GM23338 (cell line): ENCODE results near the gene KCNK15. TPM values are rescaled to one million over a fixed set of nuclear protein-coding genes. Genes with fewer than 3 reads are reported as not detected.

Experiments used
- EZH2 ChIP-seq: fragments of 200-600 bp; sonication (generic); IDR thresholded peaks from one replicate; pipeline ENCODE4 v1.8.0; 2017; ENCODE audit warnings: antibody characterized with exemption, mild to moderate bottlenecking, low read depth; ENCODE audit not compliant: unreplicated experiment
- EZH2phosphoT487 ChIP-seq: fragments of 200-600 bp; sonication (generic); IDR thresholded peaks from one replicate; pipeline ENCODE4 v1.8.1; 2018; ENCODE audit warnings: antibody characterized with exemption; ENCODE audit not compliant: unreplicated experiment
- NANOG ChIP-seq: IDR thresholded peaks from 2 replicates; pipeline ENCODE4 v1.6.1; 2016; ENCODE audit warnings: antibody characterized with exemption, borderline replicate concordance
- polyA plus RNA-seq: library from polyadenylated mRNA; unstranded; fragments of >200 nt; fragmentation: Nextera tagmentation; extraction: Ambion mirVana; gene quantifications from 2 replicates; pipeline ENCODE4 v1.2.1, GENCODE V29; 2016
- total RNA-seq: library from RNA; depleted of rRNA; stranded (reverse); fragments of >200 nt; shearing (Covaris generic); gene quantifications from 2 replicates; pipeline ENCODE4 v1.2.3, GENCODE V29; 2014
- TF ChIP-seq, protein P1 (sequence below): IDR thresholded peaks from one replicate; pipeline ENCODE4 v1.6.1; 2018; ENCODE audit warnings: antibody characterized with exemption; ENCODE audit not compliant: unreplicated experiment
- TF ChIP-seq, protein P2 (sequence below): IDR thresholded peaks from 2 replicates; pipeline ENCODE4 v1.6.1; 2016; ENCODE audit warnings: antibody characterized with exemption
- TF ChIP-seq, protein P3 (sequence below): fragments of 250-450 bp; sonication (Bioruptor Pico); IDR thresholded peaks from 2 replicates; pipeline ENCODE4 v1.5.0; 2020; ENCODE audit warnings: mild to moderate bottlenecking, moderate library complexity

KCNK15 gene
- total and polyA plus RNA-seq, 2 experiments from 2014 or later, result 0.63 to 3.3 TPM

DNA sequence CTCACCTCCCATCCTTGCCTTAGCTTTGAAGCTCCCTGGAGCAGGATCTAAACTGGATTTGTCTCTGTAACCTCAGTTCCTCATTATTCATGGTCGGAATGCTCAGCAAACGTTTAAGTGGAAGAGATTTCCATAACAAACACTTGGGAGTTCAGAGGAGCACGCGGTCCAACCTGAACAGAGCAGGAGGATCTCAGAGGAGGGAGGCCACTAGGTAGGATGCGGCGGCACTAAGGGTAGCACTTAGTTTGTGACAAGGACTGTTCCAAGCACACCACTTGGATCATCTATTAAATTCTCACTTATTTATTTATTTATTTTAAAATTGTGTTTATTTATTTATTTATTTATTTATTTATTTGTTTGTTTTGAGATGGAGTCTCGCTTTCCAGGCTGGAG, 43.8 kb upstream of the KCNK15 start (continued):
- TF ChIP-seq, protein P1, sequence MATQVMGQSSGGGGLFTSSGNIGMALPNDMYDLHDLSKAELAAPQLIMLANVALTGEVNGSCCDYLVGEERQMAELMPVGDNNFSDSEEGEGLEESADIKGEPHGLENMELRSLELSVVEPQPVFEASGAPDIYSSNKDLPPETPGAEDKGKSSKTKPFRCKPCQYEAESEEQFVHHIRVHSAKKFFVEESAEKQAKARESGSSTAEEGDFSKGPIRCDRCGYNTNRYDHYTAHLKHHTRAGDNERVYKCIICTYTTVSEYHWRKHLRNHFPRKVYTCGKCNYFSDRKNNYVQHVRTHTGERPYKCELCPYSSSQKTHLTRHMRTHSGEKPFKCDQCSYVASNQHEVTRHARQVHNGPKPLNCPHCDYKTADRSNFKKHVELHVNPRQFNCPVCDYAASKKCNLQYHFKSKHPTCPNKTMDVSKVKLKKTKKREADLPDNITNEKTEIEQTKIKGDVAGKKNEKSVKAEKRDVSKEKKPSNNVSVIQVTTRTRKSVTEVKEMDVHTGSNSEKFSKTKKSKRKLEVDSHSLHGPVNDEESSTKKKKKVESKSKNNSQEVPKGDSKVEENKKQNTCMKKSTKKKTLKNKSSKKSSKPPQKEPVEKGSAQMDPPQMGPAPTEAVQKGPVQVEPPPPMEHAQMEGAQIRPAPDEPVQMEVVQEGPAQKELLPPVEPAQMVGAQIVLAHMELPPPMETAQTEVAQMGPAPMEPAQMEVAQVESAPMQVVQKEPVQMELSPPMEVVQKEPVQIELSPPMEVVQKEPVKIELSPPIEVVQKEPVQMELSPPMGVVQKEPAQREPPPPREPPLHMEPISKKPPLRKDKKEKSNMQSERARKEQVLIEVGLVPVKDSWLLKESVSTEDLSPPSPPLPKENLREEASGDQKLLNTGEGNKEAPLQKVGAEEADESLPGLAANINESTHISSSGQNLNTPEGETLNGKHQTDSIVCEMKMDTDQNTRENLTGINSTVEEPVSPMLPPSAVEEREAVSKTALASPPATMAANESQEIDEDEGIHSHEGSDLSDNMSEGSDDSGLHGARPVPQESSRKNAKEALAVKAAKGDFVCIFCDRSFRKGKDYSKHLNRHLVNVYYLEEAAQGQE, result no peak
- TF ChIP-seq, protein P2, sequence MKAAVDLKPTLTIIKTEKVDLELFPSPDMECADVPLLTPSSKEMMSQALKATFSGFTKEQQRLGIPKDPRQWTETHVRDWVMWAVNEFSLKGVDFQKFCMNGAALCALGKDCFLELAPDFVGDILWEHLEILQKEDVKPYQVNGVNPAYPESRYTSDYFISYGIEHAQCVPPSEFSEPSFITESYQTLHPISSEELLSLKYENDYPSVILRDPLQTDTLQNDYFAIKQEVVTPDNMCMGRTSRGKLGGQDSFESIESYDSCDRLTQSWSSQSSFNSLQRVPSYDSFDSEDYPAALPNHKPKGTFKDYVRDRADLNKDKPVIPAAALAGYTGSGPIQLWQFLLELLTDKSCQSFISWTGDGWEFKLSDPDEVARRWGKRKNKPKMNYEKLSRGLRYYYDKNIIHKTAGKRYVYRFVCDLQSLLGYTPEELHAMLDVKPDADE, result no peak
- TF ChIP-seq, protein P3, sequence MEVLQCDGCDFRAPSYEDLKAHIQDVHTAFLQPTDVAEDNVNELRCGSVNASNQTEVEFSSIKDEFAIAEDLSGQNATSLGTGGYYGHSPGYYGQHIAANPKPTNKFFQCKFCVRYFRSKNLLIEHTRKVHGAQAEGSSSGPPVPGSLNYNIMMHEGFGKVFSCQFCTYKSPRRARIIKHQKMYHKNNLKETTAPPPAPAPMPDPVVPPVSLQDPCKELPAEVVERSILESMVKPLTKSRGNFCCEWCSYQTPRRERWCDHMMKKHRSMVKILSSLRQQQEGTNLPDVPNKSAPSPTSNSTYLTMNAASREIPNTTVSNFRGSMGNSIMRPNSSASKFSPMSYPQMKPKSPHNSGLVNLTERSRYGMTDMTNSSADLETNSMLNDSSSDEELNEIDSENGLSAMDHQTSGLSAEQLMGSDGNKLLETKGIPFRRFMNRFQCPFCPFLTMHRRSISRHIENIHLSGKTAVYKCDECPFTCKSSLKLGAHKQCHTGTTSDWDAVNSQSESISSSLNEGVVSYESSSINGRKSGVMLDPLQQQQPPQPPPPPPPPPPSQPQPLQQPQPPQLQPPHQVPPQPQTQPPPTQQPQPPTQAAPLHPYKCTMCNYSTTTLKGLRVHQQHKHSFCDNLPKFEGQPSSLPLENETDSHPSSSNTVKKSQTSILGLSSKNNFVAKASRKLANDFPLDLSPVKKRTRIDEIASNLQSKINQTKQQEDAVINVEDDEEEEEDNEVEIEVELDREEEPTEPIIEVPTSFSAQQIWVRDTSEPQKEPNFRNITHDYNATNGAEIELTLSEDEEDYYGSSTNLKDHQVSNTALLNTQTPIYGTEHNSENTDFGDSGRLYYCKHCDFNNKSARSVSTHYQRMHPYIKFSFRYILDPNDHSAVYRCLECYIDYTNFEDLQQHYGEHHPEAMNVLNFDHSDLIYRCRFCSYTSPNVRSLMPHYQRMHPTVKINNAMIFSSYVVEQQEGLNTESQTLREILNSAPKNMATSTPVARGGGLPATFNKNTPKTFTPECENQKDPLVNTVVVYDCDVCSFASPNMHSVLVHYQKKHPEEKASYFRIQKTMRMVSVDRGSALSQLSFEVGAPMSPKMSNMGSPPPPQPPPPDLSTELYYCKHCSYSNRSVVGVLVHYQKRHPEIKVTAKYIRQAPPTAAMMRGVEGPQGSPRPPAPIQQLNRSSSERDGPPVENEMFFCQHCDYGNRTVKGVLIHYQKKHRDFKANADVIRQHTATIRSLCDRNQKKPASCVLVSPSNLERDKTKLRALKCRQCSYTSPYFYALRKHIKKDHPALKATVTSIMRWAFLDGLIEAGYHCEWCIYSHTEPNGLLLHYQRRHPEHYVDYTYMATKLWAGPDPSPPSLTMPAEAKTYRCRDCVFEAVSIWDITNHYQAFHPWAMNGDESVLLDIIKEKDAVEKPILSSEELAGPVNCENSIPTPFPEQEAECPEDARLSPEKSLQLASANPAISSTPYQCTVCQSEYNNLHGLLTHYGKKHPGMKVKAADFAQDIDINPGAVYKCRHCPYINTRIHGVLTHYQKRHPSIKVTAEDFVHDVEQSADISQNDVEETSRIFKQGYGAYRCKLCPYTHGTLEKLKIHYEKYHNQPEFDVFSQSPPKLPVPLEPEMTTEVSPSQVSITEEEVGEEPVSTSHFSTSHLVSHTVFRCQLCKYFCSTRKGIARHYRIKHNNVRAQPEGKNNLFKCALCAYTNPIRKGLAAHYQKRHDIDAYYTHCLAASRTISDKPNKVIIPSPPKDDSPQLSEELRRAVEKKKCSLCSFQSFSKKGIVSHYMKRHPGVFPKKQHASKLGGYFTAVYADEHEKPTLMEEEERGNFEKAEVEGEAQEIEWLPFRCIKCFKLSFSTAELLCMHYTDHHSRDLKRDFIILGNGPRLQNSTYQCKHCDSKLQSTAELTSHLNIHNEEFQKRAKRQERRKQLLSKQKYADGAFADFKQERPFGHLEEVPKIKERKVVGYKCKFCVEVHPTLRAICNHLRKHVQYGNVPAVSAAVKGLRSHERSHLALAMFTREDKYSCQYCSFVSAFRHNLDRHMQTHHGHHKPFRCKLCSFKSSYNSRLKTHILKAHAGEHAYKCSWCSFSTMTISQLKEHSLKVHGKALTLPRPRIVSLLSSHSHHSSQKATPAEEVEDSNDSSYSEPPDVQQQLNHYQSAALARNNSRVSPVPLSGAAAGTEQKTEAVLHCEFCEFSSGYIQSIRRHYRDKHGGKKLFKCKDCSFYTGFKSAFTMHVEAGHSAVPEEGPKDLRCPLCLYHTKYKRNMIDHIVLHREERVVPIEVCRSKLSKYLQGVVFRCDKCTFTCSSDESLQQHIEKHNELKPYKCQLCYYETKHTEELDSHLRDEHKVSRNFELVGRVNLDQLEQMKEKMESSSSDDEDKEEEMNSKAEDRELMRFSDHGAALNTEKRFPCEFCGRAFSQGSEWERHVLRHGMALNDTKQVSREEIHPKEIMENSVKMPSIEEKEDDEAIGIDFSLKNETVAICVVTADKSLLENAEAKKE, result no peak
- no peak for TF ChIP-seq NANOG
- no peak for TF ChIP-seq EZH2phosphoT487
- TF ChIP-seq EZH2, result no peak
